Measurements from ENCODE around the gene C19orf33. TPM values are rescaled to one million over a fixed set of nuclear protein-coding genes. Genes with fewer than 3 reads are reported as not detected.
"Not testable (repeated sequence)": the region's sequence is repeated elsewhere in the genome, so short reads cannot be mapped to it uniquely, and the experiment has no call there.

Gene C19orf33
- total RNA-seq, 2 donors from 2014 or later, result 1.1 to 1.2 TPM

DNA sequence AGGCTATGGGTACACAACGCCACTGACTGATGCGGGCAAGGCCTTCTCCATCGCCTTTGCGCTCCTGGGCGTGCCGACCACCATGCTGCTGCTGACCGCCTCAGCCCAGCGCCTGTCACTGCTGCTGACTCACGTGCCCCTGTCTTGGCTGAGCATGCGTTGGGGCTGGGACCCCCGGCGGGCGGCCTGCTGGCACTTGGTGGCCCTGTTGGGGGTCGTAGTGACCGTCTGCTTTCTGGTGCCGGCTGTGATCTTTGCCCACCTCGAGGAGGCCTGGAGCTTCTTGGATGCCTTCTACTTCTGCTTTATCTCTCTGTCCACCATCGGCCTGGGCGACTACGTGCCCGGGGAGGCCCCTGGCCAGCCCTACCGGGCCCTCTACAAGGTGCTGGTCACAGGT lies 22.5 kb downstream of the C19orf33 start:
- intact Hi-C loops (cut with DNase I), result no loop called here
- DNase-seq (ENCODE audit: low spot score), result no peak

DNA sequence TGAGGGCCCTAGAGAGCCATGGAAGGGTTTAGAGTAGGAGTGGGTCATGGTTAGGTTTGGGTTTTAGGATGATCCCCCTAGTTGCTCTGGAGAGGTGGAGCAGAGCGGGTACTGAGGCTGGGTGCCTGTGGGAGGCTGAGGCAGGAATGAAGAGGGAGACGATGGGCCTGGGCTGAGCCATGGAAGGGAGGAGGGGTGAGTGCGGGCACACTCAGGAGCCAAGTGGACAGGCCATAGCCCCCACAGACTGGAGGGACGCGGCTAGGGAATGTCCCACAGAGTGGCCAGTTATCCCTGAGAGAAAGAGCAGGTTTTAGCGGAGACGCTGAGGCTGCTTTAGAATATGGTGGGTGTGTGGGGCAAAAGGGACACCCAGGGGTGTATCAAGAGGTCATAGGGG lies 25.6 kb downstream of the C19orf33 start:
- DNase-seq (ENCODE audit: low spot score), result no peak
- intact Hi-C loops (cut with DNase I), result loop anchor here in 1 of 2 donors (5.0 kb wide), 1 partner anchor 422 kb away; the partner anchor contains the start of genes SIPA1L3 and WDR87

DNA sequence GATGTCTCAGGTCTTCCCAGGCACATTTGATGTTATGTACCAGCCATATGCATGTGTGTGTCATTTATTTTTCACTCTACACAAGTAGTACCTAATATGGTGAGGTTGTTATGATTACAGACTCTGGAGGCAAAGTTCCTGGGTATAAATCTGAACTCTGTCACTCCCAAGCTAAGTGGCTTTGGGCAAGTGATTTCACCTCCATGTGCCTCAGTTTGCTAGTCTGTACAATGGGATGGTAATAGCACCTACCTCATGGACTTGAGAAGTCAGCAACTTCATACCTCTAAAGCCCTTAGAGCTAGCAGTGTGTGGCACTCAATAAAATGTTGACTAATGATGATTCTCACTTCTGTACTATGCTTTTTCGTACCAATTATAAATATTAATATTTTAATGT lies 27.7 kb downstream of the C19orf33 start:
- DNase-seq (ENCODE audit: low spot score), result no peak
- intact Hi-C loops (cut with DNase I), result loop anchor here in 1 of 2 donors (5.0 kb wide), 1 partner anchor 424 kb away; the partner anchor contains the start of genes SIPA1L3 and WDR87

DNA sequence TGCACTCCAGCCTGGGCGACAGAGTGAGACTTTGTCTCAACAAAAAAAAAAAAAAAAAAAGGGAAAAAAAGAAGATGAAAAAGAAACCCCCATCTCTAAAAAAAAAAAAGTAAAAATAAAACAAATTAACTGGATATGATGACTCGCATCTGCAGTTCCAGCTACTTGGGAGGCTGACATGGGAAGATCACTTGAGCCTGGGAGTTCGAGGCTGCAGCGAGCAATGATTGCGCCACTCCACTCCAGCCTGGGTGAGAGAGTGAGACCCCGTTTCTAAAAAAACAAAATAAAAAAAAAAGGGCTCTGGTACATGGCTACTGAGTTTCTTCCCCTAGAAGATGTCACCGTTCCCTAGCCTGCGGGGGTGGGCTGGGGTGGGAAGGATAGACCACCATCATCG lies 29.2 kb downstream of the C19orf33 start:
- DNase-seq (ENCODE audit: low spot score), result no peak
- intact Hi-C loops (cut with DNase I), result loop anchor here in 1 of 2 donors (5.0 kb wide), 1 partner anchor 426 kb away; the partner anchor contains the start of genes SIPA1L3 and WDR87

DNA sequence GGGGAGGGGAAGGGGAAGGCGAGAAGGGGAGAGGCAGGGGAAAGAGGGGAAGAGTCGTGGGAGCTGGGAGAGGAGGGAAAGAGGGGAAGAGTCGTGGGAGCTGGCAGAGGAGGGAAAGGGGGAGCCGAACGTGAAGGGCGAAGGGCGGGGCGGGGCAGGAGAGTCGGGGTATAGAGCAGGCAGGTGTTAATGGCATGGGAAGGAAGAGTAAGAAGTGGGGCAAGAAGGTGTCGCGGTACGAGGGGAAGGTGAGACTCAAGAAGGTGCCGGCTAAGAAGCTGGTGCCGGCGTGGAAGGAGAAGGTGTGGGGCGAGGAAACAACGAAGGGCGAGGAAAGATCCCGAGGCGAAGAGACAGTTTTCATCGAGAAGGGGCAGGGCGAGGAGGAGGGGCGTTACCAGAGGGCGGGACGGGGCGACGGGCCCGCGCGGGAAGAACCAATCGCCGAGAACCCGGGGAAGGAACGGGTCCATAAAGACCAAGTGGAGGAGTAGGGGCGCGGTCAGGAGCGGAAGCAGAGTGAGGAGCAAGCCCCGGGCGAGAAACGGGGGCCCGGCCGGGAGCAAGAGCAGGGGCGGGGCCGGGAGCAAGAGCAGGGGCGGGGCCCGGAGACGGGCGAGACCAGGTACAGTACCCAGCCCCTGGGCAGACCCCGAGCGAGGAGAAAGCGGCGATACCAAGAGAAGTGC lies 32.0 kb downstream of the C19orf33 start:
- intact Hi-C loops (cut with DNase I), result loop anchor here (2.0 kb wide), 2 partner anchors 91 to 103 kb away; no protein-coding TSS in a partner anchor
- peak; percentile 99 for DNase-seq (ENCODE audit: low spot score)

DNA sequence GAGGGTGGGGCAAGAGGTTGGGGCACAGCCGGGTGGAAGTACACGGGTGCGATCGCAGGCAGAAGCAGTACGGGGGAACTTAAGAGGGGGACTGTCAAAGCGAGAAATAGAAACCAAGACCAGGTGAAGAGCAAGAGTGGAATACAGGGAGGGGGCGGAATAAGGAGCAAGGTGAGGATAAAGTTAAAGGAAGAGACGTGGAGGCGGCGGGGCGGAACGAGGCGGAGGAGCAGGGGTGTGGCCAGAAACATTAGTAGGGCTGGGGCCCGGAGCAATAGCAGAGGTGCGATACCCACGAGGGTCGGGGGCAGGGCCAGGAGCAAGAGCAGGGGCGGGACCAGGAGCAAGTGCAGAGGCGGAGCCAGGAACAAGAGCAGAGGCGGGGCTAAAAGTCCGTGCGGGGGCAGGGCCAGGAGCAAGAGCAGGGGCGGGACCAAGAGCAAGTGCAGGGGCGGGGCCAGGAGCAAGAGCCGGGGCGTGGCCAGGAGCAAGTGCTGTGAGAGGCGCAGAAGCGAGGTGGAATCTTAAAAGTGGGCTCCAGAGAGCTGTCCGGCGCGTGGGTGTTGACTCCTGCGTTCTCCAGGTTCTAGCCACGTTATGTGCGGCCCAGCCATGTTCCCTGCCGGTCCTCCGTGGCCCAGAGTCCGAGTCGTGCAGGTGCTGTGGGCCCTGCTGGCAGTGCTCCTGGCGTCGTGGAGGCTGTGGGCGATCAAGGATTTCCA lies 32.7 kb downstream of the C19orf33 start:
- peak; percentile 98 for DNase-seq (ENCODE audit: low spot score)
- intact Hi-C loops (cut with DNase I), result no loop called here

DNA sequence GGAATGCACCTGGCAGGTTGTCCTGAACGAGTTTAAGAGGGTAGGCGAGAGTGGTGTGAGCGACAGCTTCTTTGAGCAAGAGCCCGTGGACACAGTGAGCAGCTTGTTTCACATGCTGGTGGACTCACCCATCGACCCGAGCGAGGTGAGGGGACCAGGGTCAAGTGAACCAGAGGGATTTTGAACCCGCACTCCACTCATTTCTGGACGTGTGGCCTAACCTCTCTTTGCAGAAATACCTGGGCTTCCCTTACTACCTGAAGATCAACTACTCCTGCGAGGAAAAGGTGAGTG lies 33.3 kb downstream of the C19orf33 start:
- intact Hi-C loops (cut with DNase I), result no loop called here
- no peak for DNase-seq (ENCODE audit: low spot score)

DNA sequence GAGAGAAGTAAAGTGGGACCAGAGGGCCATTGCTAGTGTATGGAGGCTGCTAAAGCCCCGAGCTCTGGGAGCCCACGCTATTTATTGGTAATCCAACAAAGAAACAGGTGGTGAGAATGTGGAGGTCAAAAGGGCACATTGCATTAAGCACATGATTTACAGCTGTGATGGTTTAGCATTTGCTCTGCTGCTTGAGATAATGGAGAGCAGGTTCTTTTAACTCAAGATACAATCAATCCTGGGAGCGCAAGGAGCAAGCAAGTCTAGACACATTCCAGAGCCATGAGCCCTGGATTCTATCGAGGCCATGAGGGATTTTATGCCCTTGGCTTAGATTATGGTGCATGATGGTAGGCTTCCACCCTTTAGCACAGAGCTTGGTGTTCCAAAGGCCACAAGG lies 35.0 kb downstream of the C19orf33 start:
- intact Hi-C loops (cut with DNase I); DNase-seq (ENCODE audit: low spot score): not testable (repeated sequence)

DNA sequence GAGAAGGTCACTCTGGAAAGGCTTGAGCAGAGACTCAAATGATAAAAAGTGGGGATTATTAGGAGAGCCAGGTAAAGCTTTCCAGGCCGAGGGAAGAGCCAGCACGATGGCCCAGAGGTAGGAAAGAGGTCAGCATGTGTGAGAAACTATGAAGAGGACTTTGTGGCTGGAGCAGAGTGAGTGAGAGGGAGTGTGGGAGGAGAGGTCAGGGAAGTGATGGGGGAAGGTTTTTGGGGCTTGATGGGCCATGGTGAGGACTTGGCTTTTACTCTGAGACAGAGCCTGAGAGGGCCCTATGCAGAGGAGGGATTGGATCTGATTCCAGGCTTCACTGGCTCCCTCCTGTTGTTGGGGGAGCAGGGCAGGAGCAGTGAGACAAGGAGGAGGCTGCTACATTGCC lies 36.9 kb downstream of the C19orf33 start:
- DNase-seq (ENCODE audit: low spot score), result no peak
- intact Hi-C loops (cut with DNase I), result no loop called here

DNA sequence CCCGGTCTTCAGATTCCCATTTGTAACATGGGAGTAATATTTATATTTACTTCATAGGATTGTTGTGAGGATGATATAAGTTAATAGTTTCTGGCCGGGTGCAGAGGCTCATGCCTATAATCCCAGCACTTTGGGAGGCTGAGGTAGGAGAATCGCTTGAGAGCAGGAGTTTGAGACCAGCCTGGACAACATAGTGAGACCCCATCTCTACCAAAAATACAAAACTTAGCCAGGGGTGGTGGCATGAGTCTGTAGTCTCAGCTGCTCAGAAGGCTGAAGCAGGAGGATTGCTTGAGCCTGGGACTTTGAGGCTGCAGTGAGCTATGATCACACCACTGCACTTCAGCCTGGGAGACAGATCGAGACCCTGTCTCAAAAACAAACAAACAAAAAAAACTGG lies 42.8 kb downstream of the C19orf33 start:
- intact Hi-C loops (cut with DNase I), result no loop called here
- no peak for DNase-seq (ENCODE audit: low spot score)

DNA sequence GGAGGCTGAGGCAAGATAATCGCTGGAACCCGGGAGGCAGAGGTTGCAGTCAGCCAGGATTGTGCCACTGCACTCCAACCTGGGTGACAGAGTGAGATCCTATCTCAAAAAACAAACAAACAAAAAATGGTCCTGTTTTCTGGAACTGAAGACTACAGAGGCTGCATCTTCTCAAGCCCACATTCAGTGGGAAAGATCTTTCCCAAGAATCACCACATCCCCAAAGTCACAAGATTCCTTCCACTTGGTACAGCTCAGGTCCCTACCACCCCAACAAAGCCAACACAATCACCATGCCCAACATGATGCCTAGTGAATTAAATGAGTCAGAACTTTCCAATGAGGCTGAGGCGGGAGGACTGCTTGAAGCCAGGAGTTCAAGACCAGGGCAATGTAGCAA lies 46.8 kb downstream of the C19orf33 start:
- intact Hi-C loops (cut with DNase I), result no loop called here
- DNase-seq (ENCODE audit: low spot score), result no peak

DNA sequence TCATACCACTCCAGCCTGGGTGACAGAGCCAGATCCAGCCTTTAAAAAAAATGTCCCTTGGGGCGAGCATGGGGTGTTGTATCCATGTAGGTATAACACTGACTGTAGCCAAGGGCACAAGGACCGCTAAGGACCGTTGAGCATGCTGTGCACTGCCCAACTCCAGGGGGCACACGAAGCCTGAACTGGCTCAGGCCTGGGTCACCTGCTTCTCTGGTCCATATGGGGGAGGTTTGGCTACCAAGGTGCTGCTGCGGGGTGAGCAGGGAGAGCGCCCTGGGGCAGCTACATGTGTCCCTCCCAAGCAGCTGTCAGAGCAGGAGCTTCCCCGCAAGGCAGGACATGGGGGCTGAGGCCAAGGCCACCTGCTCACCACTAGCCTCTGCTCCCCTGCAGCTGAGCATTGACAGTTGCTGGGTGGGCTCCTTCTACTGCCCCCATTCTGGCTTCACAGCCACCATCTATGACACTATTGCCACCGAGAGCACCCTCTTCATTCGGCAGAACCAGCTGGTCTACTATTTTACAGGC lies 47.9 kb downstream of the C19orf33 start:
- DNase-seq (ENCODE audit: low spot score), result no peak
- intact Hi-C loops (cut with DNase I), result no loop called here

DNA sequence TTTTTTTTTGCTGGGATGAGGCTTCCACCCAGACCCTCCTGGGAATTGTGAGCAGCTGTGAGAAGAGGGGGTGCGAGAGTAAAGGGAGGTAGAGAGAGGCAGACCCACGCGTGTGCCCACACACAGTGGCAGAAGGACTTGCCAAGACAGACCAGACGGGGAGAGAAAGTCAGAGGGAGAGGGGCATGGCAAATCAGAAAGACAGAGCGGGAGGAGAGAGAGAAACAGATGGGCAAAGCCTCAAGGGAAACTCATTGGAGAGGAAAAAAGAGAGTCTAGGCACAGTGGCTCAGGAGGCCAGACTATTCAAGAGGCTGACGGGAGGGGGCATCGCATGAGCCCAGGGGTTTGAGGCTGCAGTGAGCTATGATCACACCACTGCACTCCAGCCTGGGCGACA lies 48.6 kb downstream of the C19orf33 start:
- no peak for DNase-seq (ENCODE audit: low spot score)
- intact Hi-C loops (cut with DNase I), result no loop called here

Other genes starting within 250 kb of the C19orf33 start
- gene DPF1, start 80.0 kb upstream of the C19orf33 start, total RNA-seq, result under 1 TPM; 0.14 to 0.65 TPM
- gene PPP1R14A, start 47.9 kb upstream of the C19orf33 start, total RNA-seq, result 100 to 1,000 TPM; 314 to 462 TPM
- gene SPINT2, start 39.7 kb upstream of the C19orf33 start, total RNA-seq, result 10 to 100 TPM; 25.1 to 39.7 TPM
- 10 to 100 TPM; 16.5 to 23.2 TPM for gene YIF1B, start 11.7 kb downstream of the C19orf33 start, total RNA-seq
- 10 to 100 TPM; 10.2 to 14.5 TPM for gene KCNK6, start 15.6 kb downstream of the C19orf33 start, total RNA-seq
- gene CATSPERG, start 31.6 kb downstream of the C19orf33 start, total RNA-seq, result 1 to 10 TPM; 2.3 to 4.0 TPM
- gene PSMD8, start 70.3 kb downstream of the C19orf33 start, total RNA-seq, result 100 to 1,000 TPM; 121 to 139 TPM
- 1 to 10 TPM in 1 of 2 donors, under 1 TPM in 1; 0.51 to 2.2 TPM for gene GGN, start 83.8 kb downstream of the C19orf33 start, total RNA-seq
- 1 to 10 TPM; 2.8 to 6.5 TPM for gene SPRED3, start 84.4 kb downstream of the C19orf33 start, total RNA-seq
- gene FAM98C, start 98.8 kb downstream of the C19orf33 start, total RNA-seq, result 10 to 100 TPM in 1 of 2 donors, 1 to 10 TPM in 1; 9.6 to 10.7 TPM
- gene RASGRP4, start 122.0 kb downstream of the C19orf33 start, total RNA-seq, result 1 to 10 TPM; 3.9 to 6.6 TPM
- 1 to 10 TPM; 1.3 to 5.6 TPM for gene RYR1, start 129.4 kb downstream of the C19orf33 start, total RNA-seq